ENCODE results near the gene LNX1.

- TF ChIP-seq CTCF (conservative IDR thresholded peaks at IDR 0.05; ENCODE audit: low read length) (no peak), EZH2phosphoT487 (IDR thresholded peaks at IDR 0.05; ENCODE audit: borderline replicate concordance, low read depth, low read length) (no peak)
These were observed 78.7 kb downstream of the LNX1 start for GRCh38 chr4:53512608-53513007.

Measured in OCI-LY7 (cell line).